PC-3 (cell line): Measurements from ENCODE around the gene OR4D11. TPM values are rescaled to one million over a fixed set of nuclear protein-coding genes. Genes with fewer than 3 reads are reported as not detected.

Experiments
- ATAC-seq: fragments of 200-7000 bp; cut with Tn5 transposase; 2 replicates; pipeline ENCODE4 v1.9.1; 2020; ENCODE audit warnings: mild to moderate bottlenecking, moderate library complexity
- BruUV-seq: library from RNA; stranded (reverse); fragments of 400-500 nt; replicated peaks from 2 replicates; lab custom pipeline; 2021; lab: Mats Ljungman, UMichigan
- CTCF ChIA-PET: fragments of 300-600 bp; sonication (Branson Sonifier 250); formaldehyde crosslinking; loops from one replicate; lab custom pipeline; 2022; ENCODE audit warnings: antibody characterized with exemption; lab: Charles Lee
- POLR2A ChIA-PET: fragments of 300-600 bp; sonication (Branson Sonifier 250); formaldehyde crosslinking; loops from one replicate; lab custom pipeline; 2022; ENCODE audit warnings: antibody characterized with exemption; ENCODE audit not compliant: unreplicated experiment; lab: Charles Lee
- DNase-seq: peaks from one replicate; pipeline ENCODE4 v3.0.0-alpha.2; 2015
- H2AFZ ChIP-seq: fragments of 300-600 bp; sonication (generic); 2 replicates; pipeline ENCODE4 v1.6.0; 2016; ENCODE audit warnings: antibody characterized with exemption, low read length
- H3F3A ChIP-seq: fragments of 300-600 bp; sonication (generic); one replicate; pipeline ENCODE4 v1.6.0; 2017; ENCODE audit warnings: antibody characterized with exemption, low read length, control low read depth, mild to moderate bottlenecking; ENCODE audit not compliant: unreplicated experiment
- H3K27ac ChIP-seq: fragments of 300-600 bp; sonication (generic); 2 replicates; pipeline ENCODE4 v1.5.1; 2016; ENCODE audit warnings: mild to moderate bottlenecking, low read length
- H3K27me3 ChIP-seq: fragments of 300-600 bp; sonication (generic); 2 replicates; pipeline ENCODE4 v1.6.1; 2016; ENCODE audit warnings: low read length, mixed read lengths
- H3K36me3 ChIP-seq: fragments of 300-600 bp; sonication (generic); 2 replicates; pipeline ENCODE4 v1.6.1; 2016; ENCODE audit warnings: low read depth, mixed run types, low read length, mixed read lengths
- H3K4me1 ChIP-seq: fragments of 300-600 bp; sonication (generic); 2 replicates; pipeline ENCODE4 v1.5.1; 2016; ENCODE audit warnings: low read length; ENCODE audit not compliant: insufficient read depth
- H3K4me2 ChIP-seq: fragments of 300-600 bp; sonication (generic); 2 replicates; pipeline ENCODE4 v1.6.0; 2016; ENCODE audit warnings: low read length
- H3K4me3 ChIP-seq: fragments of 300-600 bp; sonication (generic); 2 replicates; pipeline ENCODE4 v1.5.1; 2016; ENCODE audit warnings: mild to moderate bottlenecking, low read length, mixed read lengths
- H3K79me2 ChIP-seq: fragments of 300-600 bp; sonication (generic); 2 replicates; pipeline ENCODE4 v1.6.1; 2017; ENCODE audit warnings: low read length, mixed read lengths
- H3K9ac ChIP-seq: fragments of 300-600 bp; sonication (generic); 2 replicates; pipeline ENCODE4 v1.6.0; 2016; ENCODE audit warnings: mild to moderate bottlenecking, low read length
- H3K9me2 ChIP-seq: fragments of 300-600 bp; sonication (generic); replicated peaks from 2 replicates; pipeline ENCODE4 v1.6.1; 2016; ENCODE audit warnings: mixed run types, low read length, mixed read lengths
- H3K9me3 ChIP-seq: fragments of 300-600 bp; sonication (generic); 2 replicates; pipeline ENCODE4 v1.6.1; 2016; ENCODE audit warnings: low read length, mixed read lengths
- H4K20me1 ChIP-seq: fragments of 300-600 bp; sonication (generic); 2 replicates; pipeline ENCODE4 v1.6.1; 2016; ENCODE audit warnings: low read length, mixed read lengths
- CTCF ChIP-seq: fragments of 300-600 bp; sonication (generic); conservative IDR thresholded peaks from 2 replicates; pipeline ENCODE4 v1.5.1; 2017; ENCODE audit warnings: antibody characterized with exemption, low read depth, mild to moderate bottlenecking, low read length
- EZH2 ChIP-seq: fragments of 300-600 bp; sonication (generic); IDR thresholded peaks from one replicate; pipeline ENCODE4 v1.6.1; 2017; ENCODE audit warnings: antibody characterized with exemption, mild to moderate bottlenecking, low read length; ENCODE audit not compliant: unreplicated experiment
- EZH2phosphoT487 ChIP-seq: fragments of 300-600 bp; sonication (generic); IDR thresholded peaks from 2 replicates; pipeline ENCODE4 v1.6.1; 2018; ENCODE audit warnings: mild to moderate bottlenecking, antibody characterized with exemption, low read length, borderline replicate concordance
- intact Hi-C: fragments of 100-400 bp; cut with micrococcal nuclease; formaldehyde crosslinking; loops from 2 replicates; pipeline ENCODE4 v1.9.0; 2023
- total RNA-seq: library from RNA; depleted of rRNA; stranded (reverse); fragments of >200 nt; gene quantifications from 2 replicates; pipeline ENCODE4 v1.2.3, GENCODE V29; 2014

OR4D11 gene
- total RNA-seq, 1 experiment from 2014 or later: not detected

GRCh38 chr11:59548309-59548656 lies 44.9 kb downstream of the OR4D11 start:
- no peaks in the 10 kb centered on the region for H3F3A ChIP-seq
- H3K79me2 ChIP-seq: no peaks in the 10 kb centered on the region
- H3K9ac ChIP-seq: no peak overlapping the region
- H3K9me2 ChIP-seq: no peaks in the 10 kb centered on the region
- POLR2A ChIA-PET: no interaction called here
- CTCF ChIA-PET: no interaction called here
- H2AFZ ChIP-seq: no peak overlapping the region
- H3K4me1 ChIP-seq: peaks cover 9% of the 10 kb centered on the region
- BruUV-seq: no TSS peak
- no peaks in the 10 kb centered on the region for H3K36me3 ChIP-seq
- H3K4me3 ChIP-seq: no peak overlapping the region
- no peak overlapping the region for H3K27ac ChIP-seq
- no peak overlapping the region for H3K4me2 ChIP-seq
- no peaks in the 10 kb centered on the region for H4K20me1 ChIP-seq
- ATAC-seq: no peak
- H3K27me3 ChIP-seq: no peaks in the 10 kb centered on the region
- intact Hi-C loops: no loop called here
- DNase-seq: no peak
- no peaks in the 10 kb centered on the region for H3K9me3 ChIP-seq
- TF ChIP-seq EZH2 (no peak), EZH2phosphoT487 (no peak), CTCF (no peak)

GRCh38 chr11:59550368-59550841 lies 47.0 kb downstream of the OR4D11 start:
- CTCF ChIA-PET: no interaction called here
- intact Hi-C loops: loop anchor here (1.0 to 10.0 kb wide), 5 partner anchors 14 to 406 kb away; partner anchors contain the start of genes FAM111A, OSBP, PATL1 and STX3

More at GRCh38 chr11:59550368-59550841, 47.0 kb downstream of the OR4D11 start:
- Histone ChIP-seq H3K27me3 (no peaks in the 10 kb centered on the region), H4K20me1 (no peaks in the 10 kb centered on the region), H3K4me1 (peaks cover 9% of the 10 kb centered on the region), H3K9ac (peak overlapping the region; percentile 65), H3K36me3 (no peaks in the 10 kb centered on the region), H2AFZ (peak overlapping the region; percentile 77), H3F3A (no peaks in the 10 kb centered on the region), H3K9me3 (no peaks in the 10 kb centered on the region), H3K9me2 (no peaks in the 10 kb centered on the region), H3K27ac (peak overlapping the region; percentile 68), H3K4me2 (peak overlapping the region; percentile 86), H3K4me3 (peak overlapping the region; percentile 73), H3K79me2 (no peaks in the 10 kb centered on the region)
- DNase-seq (peak; percentile 99), ATAC-seq (peak; percentile 91)
- BruUV-seq: TSS peak; percentile 100
- TF ChIP-seq CTCF (peak; percentile 54), EZH2phosphoT487 (no peak), EZH2 (no peak)
- POLR2A ChIA-PET: interaction anchor here (0.7 kb wide), 1 partner anchor 118 kb away, joined by 13 read pairs; the partner anchor contains the start of gene PATL1
